Sigmoid colon (tissue), 4 donors: ENCODE measurements around the gene SAMD4A.

Source experiments
- CTCF ChIP-seq, 4 experiments: fragments of 450-650 bp in 3 of 4; fragments of 200-600 bp in 1 of 4; IDR thresholded peaks; one replicate each; pipeline ENCODE4 v1.5.1; 2016 to 2019; ENCODE audit warnings: antibody characterized with exemption in 4 of 4, mild to moderate bottlenecking in 3 of 4, moderate library complexity in 2 of 4
- EP300 ChIP-seq, 4 donors: sonication (generic); formaldehyde crosslinking; IDR thresholded peaks; one replicate each; pipeline ENCODE4 v1.6.1; 2017; ENCODE audit warnings: antibody characterized with exemption in 4 of 4
- POLR2A ChIP-seq, 2 donors: fragments of 450-650 bp; IDR thresholded peaks; one replicate each; pipeline ENCODE4 v1.6.1; 2016; ENCODE audit warnings: antibody characterized with exemption in 2 of 2, mild to moderate bottlenecking in 2 of 2, moderate library complexity in 2 of 2
- POLR2AphosphoS5 ChIP-seq, 4 donors: sonication (generic); formaldehyde crosslinking; IDR thresholded peaks; one replicate each; pipeline ENCODE4 v1.6.1; 2017; ENCODE audit warnings: antibody characterized with exemption in 4 of 4

GRCh38 chr14:54664961-54665360 is 98.0 kb downstream of the SAMD4A start:
- TF ChIP-seq POLR2A (IDR thresholded peaks at IDR 0.05) (no peak), POLR2AphosphoS5 (IDR thresholded peaks at IDR 0.05) (no peak), CTCF (IDR thresholded peaks at IDR 0.05) (no peak), EP300 (IDR thresholded peaks at IDR 0.05) (no peak)
